Measurements from ENCODE around the gene CTNNB1.

CTNNB1 gene

DNA sequence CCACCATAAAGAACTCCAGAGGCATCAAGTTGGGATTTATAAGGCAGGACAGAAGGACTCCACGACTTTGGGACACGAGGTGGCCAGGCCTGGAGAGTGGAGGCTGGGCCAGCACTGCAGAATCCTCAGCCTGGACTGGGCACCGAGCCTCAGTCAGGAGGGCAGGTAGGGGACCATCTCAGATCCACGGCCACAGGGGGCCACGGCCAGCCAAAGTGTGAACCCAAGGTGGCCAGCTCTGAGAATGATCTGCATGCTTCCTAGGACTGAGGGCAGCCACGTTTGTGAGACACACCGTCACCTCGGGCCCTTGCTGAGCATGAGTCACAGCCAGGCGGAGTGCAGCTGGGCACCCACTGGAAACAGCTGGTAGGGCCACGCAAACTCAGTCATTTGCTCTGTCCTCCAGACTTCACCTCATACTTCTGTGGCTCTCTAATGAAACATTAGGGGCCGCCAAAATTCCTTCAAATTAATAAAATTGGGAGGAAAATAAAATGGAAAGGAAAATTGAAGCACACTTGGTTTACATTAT lies 65.8 kb downstream of the CTNNB1 start:
- H3K4me3 ChIP-seq (ENCODE audit: low read length): no peak overlapping the region
- DNase-seq (ENCODE audit: low read depth): peak; percentile 70
- TF ChIP-seq CTCF (IDR thresholded peaks at IDR 0.05; ENCODE audit: insufficient read depth, low read depth, low read length, missing control alignments): no peak

DNA sequence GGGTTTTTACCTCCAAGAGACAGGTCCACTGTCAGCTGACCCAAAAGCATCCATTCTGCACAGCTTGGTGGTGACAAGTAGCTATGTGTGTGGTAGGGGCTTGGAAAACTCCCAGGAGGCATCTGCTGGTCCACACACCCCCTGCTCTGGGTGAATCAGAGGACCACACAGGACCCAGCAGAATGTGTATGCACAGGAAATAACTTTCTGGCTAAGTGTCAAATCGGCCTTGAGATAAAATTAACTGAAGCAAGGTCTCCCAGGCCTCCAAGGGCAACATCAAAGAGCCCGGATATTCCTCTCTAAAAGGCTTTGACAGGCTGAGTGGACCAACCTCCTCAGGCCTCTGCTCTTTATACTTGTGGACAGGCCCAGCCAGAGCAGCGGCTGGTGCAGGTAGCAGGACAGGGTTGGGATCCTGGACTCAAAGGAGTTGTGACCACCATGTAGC lies 66.5 kb downstream of the CTNNB1 start:
- DNase-seq (ENCODE audit: low read depth): no peak

GRCh38 chr3:41267975-41268640 lies 68.8 kb downstream of the CTNNB1 start:
- DNase-seq (ENCODE audit: low read depth): peak; percentile 98

More for the DNA sequence above, 66.5 kb downstream of the CTNNB1 start:
- no peak overlapping the region for H3K4me3 ChIP-seq (ENCODE audit: low read length)
- TF ChIP-seq CTCF (IDR thresholded peaks at IDR 0.05; ENCODE audit: insufficient read depth, low read depth, low read length, missing control alignments): no peak

DNA sequence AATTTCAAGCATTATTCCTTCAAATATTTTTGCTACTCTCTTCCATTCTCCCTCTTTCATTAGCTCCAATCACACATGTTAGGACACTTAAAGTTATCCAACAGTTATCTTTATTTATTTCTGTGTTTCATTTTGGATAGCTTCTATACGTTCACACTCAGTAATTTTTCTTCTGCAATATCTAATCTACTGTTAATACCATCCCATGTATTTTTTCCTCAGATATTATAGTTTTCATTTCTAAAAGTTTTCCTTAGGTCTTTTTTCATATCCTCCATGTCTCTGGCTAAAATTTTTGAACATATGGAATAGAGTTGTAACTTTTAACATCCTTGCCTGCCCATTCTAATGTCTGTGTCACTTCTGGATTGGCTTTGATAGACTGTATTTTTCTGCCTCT lies 73.4 kb downstream of the CTNNB1 start:
- no peak for DNase-seq (ENCODE audit: low read depth)
- TF ChIP-seq CTCF (IDR thresholded peaks at IDR 0.05; ENCODE audit: insufficient read depth, low read depth, low read length, missing control alignments): no peak
- no peak overlapping the region for H3K4me3 ChIP-seq (ENCODE audit: low read length)

More at GRCh38 chr3:41267975-41268640, 68.8 kb downstream of the CTNNB1 start:
- H3K4me3 ChIP-seq (ENCODE audit: low read length): no peak overlapping the region
- no peak for TF ChIP-seq CTCF (IDR thresholded peaks at IDR 0.05; ENCODE audit: insufficient read depth, low read depth, low read length, missing control alignments)

GRCh38 chr3:41274944-41275668 lies 75.8 kb downstream of the CTNNB1 start:
- no peak overlapping the region for H3K4me3 ChIP-seq (ENCODE audit: low read length)
- no peak for TF ChIP-seq CTCF (IDR thresholded peaks at IDR 0.05; ENCODE audit: insufficient read depth, low read depth, low read length, missing control alignments)
- peak; percentile 46 for DNase-seq (ENCODE audit: low read depth)

DNA sequence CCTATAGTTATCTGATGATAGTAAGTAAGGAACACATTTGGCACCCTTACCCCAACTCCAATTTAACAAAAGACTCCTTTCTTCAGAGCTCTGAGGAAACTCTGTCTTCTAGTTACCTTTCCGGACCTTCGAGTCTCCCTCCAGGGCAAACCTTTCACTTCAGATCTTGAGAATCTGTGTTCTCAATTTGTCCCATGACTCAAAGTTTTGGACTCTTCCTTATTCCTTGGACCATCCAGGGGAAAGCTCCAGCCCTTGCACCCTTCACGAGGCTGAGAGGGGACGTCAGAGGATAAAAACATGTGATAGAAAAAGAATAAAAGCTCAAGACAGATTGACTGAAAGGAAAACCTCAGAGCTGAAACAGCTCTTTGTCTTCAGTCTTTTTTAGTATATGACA lies 76.9 kb downstream of the CTNNB1 start:
- no peak overlapping the region for H3K4me3 ChIP-seq (ENCODE audit: low read length)
- TF ChIP-seq CTCF (IDR thresholded peaks at IDR 0.05; ENCODE audit: insufficient read depth, low read depth, low read length, missing control alignments): no peak
- DNase-seq (ENCODE audit: low read depth): no peak

Data from epithelial cell of esophagus (primary cell).